GM23338 (cell line): ENCODE data around the gene HDAC10. TPM values are rescaled to one million over a fixed set of nuclear protein-coding genes. Genes with fewer than 3 reads are reported as not detected.
"Not testable (repeated sequence)": the region's sequence is repeated elsewhere in the genome, so short reads cannot be mapped to it uniquely, and the experiment has no call there.

Experiments
- ATAC-seq: fragments of 200-7000 bp; cut with Tn5 transposase; 3 replicates; pipeline ENCODE4 v1.9.1; 2020
- DNase-seq: peaks from one replicate; pipeline ENCODE4 v3.0.0-alpha.2; 2015; ENCODE audit warnings: low spot score
- H2AFZ ChIP-seq: fragments of 200-600 bp; sonication (generic); 2 replicates; pipeline ENCODE4 v1.8.0; 2016; ENCODE audit warnings: antibody characterized with exemption, mild to moderate bottlenecking, moderate library complexity
- H3F3A ChIP-seq: fragments of 200-600 bp; sonication (generic); replicated peaks from 2 replicates; pipeline ENCODE4 v1.8.0; 2017; ENCODE audit warnings: antibody characterized with exemption, mixed run types, low read depth
- H3K27ac ChIP-seq: fragments of 200-600 bp; sonication (generic); 2 replicates; pipeline ENCODE4 v1.6.1; 2016; ENCODE audit warnings: low read depth
- H3K27me3 ChIP-seq: fragments of 200-600 bp; sonication (generic); 2 replicates; pipeline ENCODE4 v1.8.0; 2016; ENCODE audit warnings: mild to moderate bottlenecking, mixed run types, moderate library complexity; ENCODE audit not compliant: insufficient read depth
- H3K36me3 ChIP-seq: fragments of 200-600 bp; sonication (generic); 2 replicates; pipeline ENCODE4 v1.8.0; 2016; ENCODE audit warnings: mild to moderate bottlenecking; ENCODE audit not compliant: insufficient read depth
- H3K4me1 ChIP-seq: fragments of 200-600 bp; sonication (generic); 2 replicates; pipeline ENCODE4 v1.8.0; 2016; ENCODE audit warnings: mild to moderate bottlenecking, moderate library complexity; ENCODE audit not compliant: insufficient read depth
- H3K4me2 ChIP-seq: fragments of 200-600 bp; sonication (generic); 2 replicates; pipeline ENCODE4 v1.7.1; 2017; ENCODE audit warnings: mixed run types
- H3K4me3 ChIP-seq: fragments of 200-600 bp; sonication (generic); 2 replicates; pipeline ENCODE4 v1.6.1; 2016; ENCODE audit warnings: mixed run types
- H3K79me2 ChIP-seq: fragments of 200-600 bp; sonication (generic); replicated peaks from 2 replicates; pipeline ENCODE4 v1.8.0; 2017; ENCODE audit warnings: mild to moderate bottlenecking; ENCODE audit not compliant: insufficient read depth
- H3K9me2 ChIP-seq: fragments of 200-600 bp; sonication (generic); 2 replicates; pipeline ENCODE4 v1.8.0; 2017; ENCODE audit not compliant: insufficient read depth
- H4K20me1 ChIP-seq: fragments of 200-600 bp; sonication (generic); replicated peaks from 2 replicates; pipeline ENCODE4 v1.8.0; 2017; ENCODE audit warnings: mild to moderate bottlenecking; ENCODE audit not compliant: insufficient read depth
- H3K27ac Mint-ChIP-seq: 2 replicates; pipeline ENCODE4 v1.8.0; 2020; ENCODE audit warnings: inconsistent platforms, mild to moderate bottlenecking, moderate library complexity, mixed read lengths
- H3K27me3 Mint-ChIP-seq: 3 replicates; pipeline ENCODE4 v1.8.0; 2022; ENCODE audit warnings: low read depth, mild to moderate bottlenecking, moderate library complexity, mixed read lengths, inconsistent platforms; ENCODE audit not compliant: insufficient read depth, poor library complexity
- H3K36me3 Mint-ChIP-seq: 3 replicates; pipeline ENCODE4 v1.8.0; 2021; ENCODE audit warnings: low read depth, mild to moderate bottlenecking, inconsistent platforms, moderate library complexity, mixed read lengths
- H3K4me1 Mint-ChIP-seq: 3 replicates; pipeline ENCODE4 v1.8.0; 2020; ENCODE audit warnings: mild to moderate bottlenecking, inconsistent platforms, mixed read lengths
- H3K4me3 Mint-ChIP-seq: 3 replicates; pipeline ENCODE4 v1.8.0; 2021; ENCODE audit warnings: moderate library complexity, mild to moderate bottlenecking, inconsistent platforms, mixed read lengths
- H3K9me3 Mint-ChIP-seq: 3 replicates; pipeline ENCODE4 v1.8.0; 2020; ENCODE audit warnings: moderate library complexity, mild to moderate bottlenecking, inconsistent platforms, mixed read lengths
- CTCF ChIP-seq, 2 experiments: fragments of 200-600 bp in 1 of 2; sonication (generic) in 1 of 2; conservative IDR thresholded peaks; 2 replicates each; pipeline versions ENCODE4 v1.5.1 to v1.6.1; 2016 to 2017; ENCODE audit warnings: antibody characterized with exemption in 2 of 2, low read depth in 2 of 2, mild to moderate bottlenecking in 2 of 2, moderate library complexity in 1 of 2
- EZH2 ChIP-seq: fragments of 200-600 bp; sonication (generic); IDR thresholded peaks from one replicate; pipeline ENCODE4 v1.8.0; 2017; ENCODE audit warnings: antibody characterized with exemption, mild to moderate bottlenecking, low read depth; ENCODE audit not compliant: unreplicated experiment
- POLR2AphosphoS5 ChIP-seq: IDR thresholded peaks from 2 replicates; pipeline ENCODE4 v1.6.1; 2016; ENCODE audit warnings: antibody characterized with exemption, low read depth
- REST ChIP-seq: IDR thresholded peaks from one replicate; pipeline ENCODE4 v1.6.1; 2018; ENCODE audit warnings: antibody characterized with exemption; ENCODE audit not compliant: unreplicated experiment
- STAT1 ChIP-seq: IDR thresholded peaks from one replicate; pipeline ENCODE4 v1.6.1; 2016; ENCODE audit warnings: antibody characterized with exemption; ENCODE audit not compliant: unreplicated experiment
- ZNF114 ChIP-seq: fragments of 250-450 bp; sonication (Bioruptor Pico); IDR thresholded peaks from 2 replicates; pipeline ENCODE4 v1.5.0; 2020; ENCODE audit warnings: mild to moderate bottlenecking, moderate library complexity
- polyA plus RNA-seq: library from polyadenylated mRNA; unstranded; fragments of >200 nt; fragmentation: Nextera tagmentation; extraction: Ambion mirVana; gene quantifications from 2 replicates; pipeline ENCODE4 v1.2.1, GENCODE V29; 2016
- total RNA-seq: library from RNA; depleted of rRNA; stranded (reverse); fragments of >200 nt; shearing (Covaris generic); gene quantifications from 2 replicates; pipeline ENCODE4 v1.2.3, GENCODE V29; 2014

Gene HDAC10
- total and polyA plus RNA-seq, 2 experiments from 2014 or later, result 4.1 to 41.9 TPM

GRCh38 chr22:50205781-50206569, 45.1 kb downstream of the HDAC10 start:
- no peak overlapping the region for H3K27ac Mint-ChIP-seq
- H3K4me3 Mint-ChIP-seq, result no peak overlapping the region

GRCh38 chr22:50204998-50205397, 46.1 kb downstream of the HDAC10 start:
- not testable (repeated sequence) for H3K27ac Mint-ChIP-seq, H3K9me3 Mint-ChIP-seq, H3K4me3 ChIP-seq, H3K4me1 Mint-ChIP-seq, H3K4me1 ChIP-seq, ATAC-seq, H3F3A ChIP-seq, H3K4me3 Mint-ChIP-seq, H3K9me2 ChIP-seq, H3K27me3 ChIP-seq, H2AFZ ChIP-seq, DNase-seq, H3K4me2 ChIP-seq, H3K27ac ChIP-seq, H3K36me3 ChIP-seq, H4K20me1 ChIP-seq
- H3K27me3 Mint-ChIP-seq, result peaks cover 15% of the 10 kb centered on the region
- H3K79me2 ChIP-seq, result peaks cover 21% of the 10 kb centered on the region
- H3K36me3 Mint-ChIP-seq, result peaks cover 34% of the 10 kb centered on the region

More at GRCh38 chr22:50205781-50206569, 45.1 kb downstream of the HDAC10 start:
- H3K9me2 ChIP-seq, result no peaks in the 10 kb centered on the region
- no peak for TF ChIP-seq ZNF114
- no peak for TF ChIP-seq REST
- TF ChIP-seq STAT1, result no peak
- TF ChIP-seq CTCF (conservative IDR thresholded peaks at IDR 0.05; ENCODE audit: low read depth in 2 of 2), result no peak
- no peak for TF ChIP-seq POLR2AphosphoS5
- no peak for TF ChIP-seq EZH2
- H3K4me1 ChIP-seq, result peaks cover 8% of the 10 kb centered on the region; the same call in 1 of the 2 replicates
- H3K27me3 ChIP-seq, result peaks cover 9% of the 10 kb centered on the region; the same call in 1 of the 2 replicates
- H3K27ac ChIP-seq, result no peak overlapping the region
- DNase-seq, result no peak
- H4K20me1 ChIP-seq, result peaks cover 9% of the 10 kb centered on the region
- peaks cover 15% of the 10 kb centered on the region for H3K27me3 Mint-ChIP-seq
- H2AFZ ChIP-seq, result no peak overlapping the region
- peaks cover 5% of the 10 kb centered on the region; the same call in 1 of the 2 replicates for H3F3A ChIP-seq
- H3K79me2 ChIP-seq, result peaks cover 21% of the 10 kb centered on the region
- H3K36me3 ChIP-seq, result peaks cover 1% of the 10 kb centered on the region; the same call in 1 of the 2 replicates
- H3K9me3 Mint-ChIP-seq, result peaks cover 6% of the 10 kb centered on the region; the same call in 2 of the 3 replicates
- peaks cover 38% of the 10 kb centered on the region for H3K36me3 Mint-ChIP-seq
- no peak overlapping the region for H3K4me3 ChIP-seq
- ATAC-seq, result no peak
- no peak overlapping the region for H3K4me2 ChIP-seq
- peaks cover 10% of the 10 kb centered on the region for H3K4me1 Mint-ChIP-seq
